NCI-H146 treated with DMSO at 0.1 percent for 48 hours (cell line): Measurements from ENCODE around the gene FAM83G.
"Not testable (repeated sequence)": the region's sequence is repeated elsewhere in the genome, so short reads cannot be mapped to it uniquely, and the experiment has no call there.

ENCODE experiments used
- DNase-seq: peaks from one replicate; lab custom pipeline; 2025; ENCODE audit not compliant: unreplicated experiment; lab: John Stamatoyannopoulos, UW

FAM83G gene

GRCh38 chr17:18956581-18956980, 48.0 kb downstream of the FAM83G start:
- DNase-seq, result no peak

GRCh38 chr17:18956021-18956420, 48.5 kb downstream of the FAM83G start:
- DNase-seq, result not testable (repeated sequence)

GRCh38 chr17:18955009-18955408, 49.6 kb downstream of the FAM83G start:
- DNase-seq, result no peak

- DNase-seq, result no peak
Measured at GRCh38 chr17:18954321-18954720, 50.2 kb downstream of the FAM83G start.

GRCh38 chr17:18953231-18953728, 51.3 kb downstream of the FAM83G start:
- no peak for DNase-seq

- no peak for DNase-seq
Measured at GRCh38 chr17:18951941-18952842, 52.4 kb downstream of the FAM83G start, which contains the start of gene SLC5A10. TSS of gene SLC5A10 (plus strand) at chr17:18952165. CDS start at chr17:18952206, 41 bp downstream.

- no peak for DNase-seq
Measured at GRCh38 chr17:18950944-18951905, 53.3 kb downstream of the FAM83G start.

- no peak for DNase-seq
Measured at GRCh38 chr17:18950346-18950745, 54.2 kb downstream of the FAM83G start.

- DNase-seq, result no peak
Measured at GRCh38 chr17:18949566-18949965, 55.0 kb downstream of the FAM83G start.

GRCh38 chr17:18948476-18949006, 56.0 kb downstream of the FAM83G start:
- DNase-seq, result no peak

GRCh38 chr17:18947866-18948265, 56.7 kb downstream of the FAM83G start:
- no peak for DNase-seq

GRCh38 chr17:18946536-18946935, 58.0 kb downstream of the FAM83G start:
- DNase-seq, result no peak

- DNase-seq, result no peak
Measured at GRCh38 chr17:18944646-18945045, 59.9 kb downstream of the FAM83G start.

GRCh38 chr17:18938692-18939023, 65.9 kb downstream of the FAM83G start:
- no peak for DNase-seq

- DNase-seq, result peak; percentile 4
Measured at GRCh38 chr17:18937981-18938691, 66.4 kb downstream of the FAM83G start.

- no peak for DNase-seq
Measured at GRCh38 chr17:18933102-18934058, 71.2 kb downstream of the FAM83G start.

GRCh38 chr17:18932360-18933055, 72.1 kb downstream of the FAM83G start:
- DNase-seq, result no peak

GRCh38 chr17:18928628-18929125, 75.9 kb downstream of the FAM83G start:
- no peak for DNase-seq

- no peak for DNase-seq
Measured at GRCh38 chr17:18925187-18925586, 79.4 kb downstream of the FAM83G start.
